ENCODE results near the gene ARL4D. TPM values are rescaled to one million over a fixed set of nuclear protein-coding genes. Genes with fewer than 3 reads are reported as not detected.
"Not testable (repeated sequence)": the region's sequence is repeated elsewhere in the genome, so short reads cannot be mapped to it uniquely, and the experiment has no call there.

Gene ARL4D
- total and polyA plus RNA-seq, 11 donors: 2.2 to 16.2 (median 4.2) TPM

DNA sequence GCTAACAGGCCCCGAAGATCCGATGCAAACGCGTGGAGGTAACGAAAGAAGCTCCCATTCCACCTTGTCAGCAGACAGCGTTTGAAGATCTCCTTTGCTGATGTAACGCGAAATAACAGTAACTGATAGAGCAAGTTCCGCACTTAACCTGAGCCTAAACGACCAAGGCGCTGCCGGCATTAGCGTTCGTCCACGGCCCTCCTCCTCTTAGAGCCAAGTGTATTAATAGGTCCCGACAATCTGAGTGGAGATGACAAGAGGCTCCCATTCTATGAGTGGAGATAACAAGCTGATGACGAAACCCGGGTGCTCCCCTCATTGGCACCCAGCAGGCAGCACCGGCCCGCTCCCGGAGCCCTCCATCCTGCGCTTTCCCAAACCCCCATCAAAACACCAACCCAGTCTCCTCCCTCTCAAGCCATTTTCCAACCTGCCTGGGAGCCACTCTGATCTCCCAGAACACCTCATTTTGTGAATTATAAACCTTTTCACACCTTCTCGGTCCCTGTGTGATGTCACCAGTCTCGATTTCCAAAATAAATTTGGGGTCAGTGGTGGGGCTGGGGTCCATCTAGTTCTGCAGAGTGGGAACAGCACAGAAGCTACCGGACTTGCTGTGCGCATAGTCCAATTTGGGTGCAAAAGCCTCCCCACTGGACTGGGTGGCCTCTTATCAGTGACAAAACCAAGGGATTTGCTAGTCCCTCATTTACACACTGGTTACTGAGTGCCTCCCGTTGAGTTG is 35.4 kb upstream of the ARL4D start:
- intact Hi-C loops (cut with DNase I): loop anchor here in 1 of 10 donors (10.0 kb wide), 1 partner anchor 49 kb away; no protein-coding TSS in a partner anchor
- Histone ChIP-seq H3K4me1 (peaks cover 0 to 30% (median 16%) of the 10 kb centered on the region in 12 donors), H3K36me3 (no peaks in the 10 kb centered on the region), H3K4me3 (no peak overlapping the region), H3K9me3 (no peaks in the 10 kb centered on the region), H3K27ac (no peak overlapping the region), H3K27me3 (no peaks in the 10 kb centered on the region)
- ATAC-seq (no peak), DNase-seq (no peak)
- no peak for TF ChIP-seq POLR2A (IDR thresholded peaks at IDR 0.05)
- WGBS, 4 donors: 81 to 85% (median 84%) methylated on average over 27 of the region's 27 CpGs

DNA sequence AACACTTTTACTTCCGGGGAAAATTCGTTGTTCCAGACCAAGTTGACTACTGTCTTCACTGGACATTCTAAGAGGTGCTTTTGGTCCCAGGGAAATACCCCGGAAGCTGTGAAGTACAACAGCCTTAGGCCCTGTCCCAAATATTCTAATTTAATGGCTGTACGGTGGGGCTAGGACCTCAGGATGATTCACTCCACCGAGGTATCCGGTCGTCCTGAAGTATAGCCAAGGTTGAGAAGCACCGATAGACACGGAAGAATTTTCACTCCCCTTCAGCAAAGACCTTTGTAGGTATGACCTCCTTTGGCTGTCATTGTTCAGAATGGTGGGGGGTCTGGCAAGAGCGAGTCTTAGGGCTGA is 34.9 kb upstream of the ARL4D start:
- no peaks in the 10 kb centered on the region for H3K27me3 ChIP-seq
- peaks cover 0 to 36% (median 19%) of the 10 kb centered on the region in 12 donors for H3K4me1 ChIP-seq
- H3K36me3 ChIP-seq: no peaks in the 10 kb centered on the region
- H3K9me3 ChIP-seq: no peaks in the 10 kb centered on the region
- intact Hi-C loops (cut with DNase I): loop anchor here in 1 of 10 donors (10.0 kb wide), 1 partner anchor 49 kb away; no protein-coding TSS in a partner anchor
- 87 to 94% (median 92%) methylated on average over 10 of the region's 10 CpGs for WGBS, 4 donors
- no peak overlapping the region for H3K27ac ChIP-seq
- DNase-seq (no peak), ATAC-seq (no peak)
- no peak overlapping the region for H3K4me3 ChIP-seq
- TF ChIP-seq, protein P1, sequence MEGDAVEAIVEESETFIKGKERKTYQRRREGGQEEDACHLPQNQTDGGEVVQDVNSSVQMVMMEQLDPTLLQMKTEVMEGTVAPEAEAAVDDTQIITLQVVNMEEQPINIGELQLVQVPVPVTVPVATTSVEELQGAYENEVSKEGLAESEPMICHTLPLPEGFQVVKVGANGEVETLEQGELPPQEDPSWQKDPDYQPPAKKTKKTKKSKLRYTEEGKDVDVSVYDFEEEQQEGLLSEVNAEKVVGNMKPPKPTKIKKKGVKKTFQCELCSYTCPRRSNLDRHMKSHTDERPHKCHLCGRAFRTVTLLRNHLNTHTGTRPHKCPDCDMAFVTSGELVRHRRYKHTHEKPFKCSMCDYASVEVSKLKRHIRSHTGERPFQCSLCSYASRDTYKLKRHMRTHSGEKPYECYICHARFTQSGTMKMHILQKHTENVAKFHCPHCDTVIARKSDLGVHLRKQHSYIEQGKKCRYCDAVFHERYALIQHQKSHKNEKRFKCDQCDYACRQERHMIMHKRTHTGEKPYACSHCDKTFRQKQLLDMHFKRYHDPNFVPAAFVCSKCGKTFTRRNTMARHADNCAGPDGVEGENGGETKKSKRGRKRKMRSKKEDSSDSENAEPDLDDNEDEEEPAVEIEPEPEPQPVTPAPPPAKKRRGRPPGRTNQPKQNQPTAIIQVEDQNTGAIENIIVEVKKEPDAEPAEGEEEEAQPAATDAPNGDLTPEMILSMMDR (IDR thresholded peaks at IDR 0.05): no peak
- no peak for TF ChIP-seq POLR2A (IDR thresholded peaks at IDR 0.05)

DNA sequence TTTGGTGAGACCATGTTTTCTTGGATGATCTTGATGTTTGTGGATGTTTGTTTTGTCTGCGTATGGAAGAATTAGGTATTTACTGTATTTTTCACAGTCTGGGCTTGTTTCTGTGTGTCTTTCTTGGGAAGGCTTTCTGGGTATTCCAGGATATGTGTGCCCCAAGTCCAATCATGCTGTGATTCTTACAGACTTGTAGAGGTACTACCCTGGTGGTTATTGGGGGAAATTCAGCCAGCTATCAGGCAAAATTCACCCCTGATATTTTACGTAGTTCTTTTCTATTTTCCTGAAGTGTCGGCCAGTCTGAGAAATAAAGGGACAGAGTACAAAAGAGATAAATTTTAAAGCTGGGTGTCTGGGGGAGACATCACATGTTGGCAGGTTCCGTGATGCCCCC is 33.4 kb upstream of the ARL4D start:
- TF ChIP-seq, protein P1 (IDR thresholded peaks at IDR 0.05): peak in 1 of 12 donors; percentile 8
- TF ChIP-seq POLR2A (IDR thresholded peaks at IDR 0.05): no peak
- Histone ChIP-seq H3K36me3 (no peaks in the 10 kb centered on the region), H3K4me1 (peaks cover 0 to 39% (median 20%) of the 10 kb centered on the region in 12 donors), H3K4me3 (no peak overlapping the region), H3K27ac (no peak overlapping the region), H3K27me3 (no peaks in the 10 kb centered on the region), H3K9me3 (no peaks in the 10 kb centered on the region)
- DNase-seq: no peak
- ATAC-seq: no peak
- intact Hi-C loops (cut with DNase I): loop anchor here in 1 of 10 donors (10.0 kb wide), 1 partner anchor 51 kb away; no protein-coding TSS in a partner anchor
- WGBS, 4 donors: 91 to 96% (median 94%) methylated on average over 4 of the region's 4 CpGs

DNA sequence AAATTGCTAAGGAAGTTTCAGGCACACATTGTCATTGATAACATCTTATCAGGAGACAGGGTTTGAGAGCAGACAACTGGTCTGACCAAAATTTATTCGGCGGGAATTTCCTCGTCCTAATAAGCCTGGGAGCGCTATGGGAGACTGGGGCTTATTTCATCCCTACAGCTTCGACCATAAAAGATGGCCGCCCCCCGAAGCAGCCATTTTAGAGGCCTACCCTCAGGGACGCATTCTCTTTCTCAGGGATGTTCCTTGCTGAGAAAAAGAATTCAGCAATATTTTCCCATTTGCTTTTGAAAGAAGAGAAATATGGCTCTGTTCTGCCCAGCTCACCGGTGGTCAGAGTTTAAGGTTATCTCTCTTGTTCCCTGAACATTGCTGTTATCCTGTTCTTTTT is 32.9 kb upstream of the ARL4D start:
- ATAC-seq, H3K27ac ChIP-seq, H3K9me3 ChIP-seq, H3K36me3 ChIP-seq, H3K27me3 ChIP-seq, H3K4me3 ChIP-seq, DNase-seq: not testable (repeated sequence)
- H3K4me1 ChIP-seq: peaks cover 0 to 40% (median 20%) of the 10 kb centered on the region in 12 donors
- 91 to 96% (median 93%) methylated on average over 9 of the region's 9 CpGs for WGBS, 4 donors
- intact Hi-C loops (cut with DNase I): loop anchor here in 1 of 10 donors (10.0 kb wide), 1 partner anchor 51 kb away; no protein-coding TSS in a partner anchor

DNA sequence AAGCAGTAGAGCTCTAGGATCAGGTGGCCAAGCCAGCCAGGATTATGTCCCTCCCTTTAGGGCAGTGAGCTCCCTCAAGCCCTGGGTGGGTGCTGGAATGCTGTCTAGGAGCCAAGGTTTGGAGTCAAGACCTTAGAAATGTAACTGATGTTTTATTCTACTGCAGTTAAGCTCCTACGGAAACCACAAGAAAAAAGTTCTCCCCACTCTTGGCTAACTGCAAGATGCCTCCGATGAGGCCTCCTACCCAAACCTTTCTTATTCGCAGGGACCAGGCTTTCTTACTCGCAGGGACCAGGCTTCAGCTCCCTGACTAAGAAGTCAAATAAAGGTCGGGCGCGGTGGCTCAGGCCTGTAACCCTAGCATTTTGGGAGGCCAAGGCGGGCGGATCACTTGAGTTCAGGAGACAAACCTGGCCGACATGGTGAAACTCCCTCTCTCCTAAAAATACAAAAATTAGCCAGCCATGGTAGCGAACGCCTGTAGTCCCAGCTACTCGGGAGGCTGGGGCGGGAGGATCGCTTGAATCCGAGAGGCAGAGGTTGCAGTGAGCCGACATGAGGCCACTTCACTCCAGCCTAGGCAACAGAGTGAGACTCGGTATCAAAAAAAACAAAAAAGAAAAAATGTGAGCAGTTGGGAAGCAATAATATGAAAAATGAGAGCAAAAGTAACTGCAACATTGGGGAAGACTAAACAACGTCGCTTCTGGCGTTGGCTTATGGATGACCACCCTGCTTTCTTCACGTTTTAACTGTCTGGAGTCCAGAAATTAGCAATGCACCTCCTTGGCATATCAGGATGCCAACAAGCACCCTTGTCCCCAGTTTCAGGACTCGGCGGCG is 31.7 kb upstream of the ARL4D start:
- DNase-seq: no peak
- intact Hi-C loops (cut with DNase I): loop anchor here in 1 of 10 donors (10.0 kb wide), 1 partner anchor 52 kb away; no protein-coding TSS in a partner anchor
- 78 to 83% (median 79%) methylated on average over 25 of the region's 25 CpGs for WGBS, 4 donors

More for the DNA sequence above, 31.7 kb upstream of the ARL4D start:
- Histone ChIP-seq H3K36me3 (no peaks in the 10 kb centered on the region), H3K27me3 (no peaks in the 10 kb centered on the region), H3K4me1 (peaks cover 0 to 40% (median 22%) of the 10 kb centered on the region in 12 donors), H3K9me3 (no peaks in the 10 kb centered on the region), H3K4me3 (peak overlapping the region in 8 of 12 donors; percentile 55 to 70 (median 62)), H3K27ac (peak overlapping the region; percentile 95 to 100 (median 99))
- ATAC-seq: no peak
- no peak for TF ChIP-seq POLR2A (IDR thresholded peaks at IDR 0.05)
- TF ChIP-seq, protein P1 (IDR thresholded peaks at IDR 0.05): no peak

Measured in heart left ventricle (tissue), 16 donors.